Endothelial cell (in vitro differentiated cells): Measurements from ENCODE around the gene TBC1D5. TPM values are rescaled to one million over a fixed set of nuclear protein-coding genes. Genes with fewer than 3 reads are reported as not detected.
"Not testable (repeated sequence)": the region's sequence is repeated elsewhere in the genome, so short reads cannot be mapped to it uniquely, and the experiment has no call there.

Experiments
- DNase-seq: peaks from one replicate; pipeline ENCODE4 v3.0.0; 2021; ENCODE audit warnings: low spot score
- H3K27ac Mint-ChIP-seq: one replicate; pipeline ENCODE4 v1.8.0; 2021; ENCODE audit warnings: mixed read lengths, inconsistent platforms; ENCODE audit not compliant: unreplicated experiment
- H3K27me3 Mint-ChIP-seq: one replicate; pipeline ENCODE4 v1.8.0; 2021; ENCODE audit warnings: mild to moderate bottlenecking, moderate library complexity, mixed read lengths, inconsistent platforms; ENCODE audit not compliant: unreplicated experiment
- H3K36me3 Mint-ChIP-seq: one replicate; pipeline ENCODE4 v1.8.0; 2021; ENCODE audit warnings: mild to moderate bottlenecking, low read depth, mixed read lengths, inconsistent platforms; ENCODE audit not compliant: unreplicated experiment
- H3K4me1 Mint-ChIP-seq: one replicate; pipeline ENCODE4 v1.8.0; 2021; ENCODE audit warnings: mild to moderate bottlenecking, mixed read lengths, inconsistent platforms; ENCODE audit not compliant: unreplicated experiment
- H3K4me3 Mint-ChIP-seq: one replicate; pipeline ENCODE4 v1.8.0; 2021; ENCODE audit warnings: mild to moderate bottlenecking, mixed read lengths, inconsistent platforms; ENCODE audit not compliant: unreplicated experiment
- H3K9me3 Mint-ChIP-seq: one replicate; pipeline ENCODE4 v1.8.0; 2021; ENCODE audit warnings: mixed read lengths, inconsistent platforms; ENCODE audit not compliant: unreplicated experiment
- CTCF ChIP-seq: fragments of 200-600 bp; sonication (generic); IDR thresholded peaks from one replicate; pipeline ENCODE4 v1.5.0; 2021; ENCODE audit warnings: antibody characterized with exemption; ENCODE audit not compliant: unreplicated experiment
- total RNA-seq: library from RNA; stranded (reverse); fragmentation: NEBNext Ultra II Directional; extraction: Animal tissue kit (Norgen Biotek cat#: 25700); gene quantifications from one replicate; pipeline ENCODE4 v1.2.1, GENCODE V29; 2021; ENCODE audit not compliant: unreplicated experiment

Gene TBC1D5
- total RNA-seq, 1 donor from 2014 or later: 48.2 TPM

DNA sequence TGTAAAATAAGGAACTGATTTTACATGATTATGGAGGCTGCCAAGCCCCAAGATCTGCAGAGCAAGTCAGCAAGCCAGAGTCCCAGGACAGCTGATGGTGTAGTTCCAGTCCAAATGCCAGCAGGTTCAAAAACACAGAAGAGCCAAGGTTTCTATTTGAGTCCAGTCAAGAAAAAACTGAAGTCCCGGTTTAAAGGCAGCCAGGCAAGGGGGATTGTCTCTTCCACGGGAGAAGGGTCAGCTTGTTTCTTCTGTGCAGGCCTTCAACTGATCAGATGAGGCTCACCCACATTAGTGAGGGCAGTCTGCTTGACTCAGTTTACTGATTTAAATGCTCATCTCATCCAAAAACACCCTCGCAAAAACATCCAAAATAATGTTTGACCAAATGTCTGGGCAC lies 611.5 kb downstream of the TBC1D5 start:
- H3K27ac Mint-ChIP-seq: no peak overlapping the region
- H3K4me3 Mint-ChIP-seq: no peak overlapping the region

GRCh38 chr3:17129556-17129955 lies 612.9 kb downstream of the TBC1D5 start:
- H3K4me3 Mint-ChIP-seq: no peak overlapping the region
- H3K27ac Mint-ChIP-seq: no peak overlapping the region
- DNase-seq: no peak
- no peaks in the 10 kb centered on the region for H3K4me1 Mint-ChIP-seq
- H3K9me3 Mint-ChIP-seq: no peaks in the 10 kb centered on the region
- H3K27me3 Mint-ChIP-seq: no peaks in the 10 kb centered on the region
- no peak for TF ChIP-seq CTCF
- H3K36me3 Mint-ChIP-seq: no peaks in the 10 kb centered on the region

More for the DNA sequence above, 611.5 kb downstream of the TBC1D5 start:
- no peaks in the 10 kb centered on the region for H3K4me1 Mint-ChIP-seq
- no peaks in the 10 kb centered on the region for H3K9me3 Mint-ChIP-seq
- DNase-seq: no peak
- no peaks in the 10 kb centered on the region for H3K27me3 Mint-ChIP-seq
- H3K36me3 Mint-ChIP-seq: peaks cover 3% of the 10 kb centered on the region
- no peak for TF ChIP-seq CTCF

GRCh38 chr3:17128671-17129070 lies 613.8 kb downstream of the TBC1D5 start:
- H3K4me1 Mint-ChIP-seq, DNase-seq, H3K27ac Mint-ChIP-seq, H3K9me3 Mint-ChIP-seq, H3K36me3 Mint-ChIP-seq, H3K27me3 Mint-ChIP-seq, H3K4me3 Mint-ChIP-seq: not testable (repeated sequence)

GRCh38 chr3:17125738-17126442 lies 616.5 kb downstream of the TBC1D5 start:
- Mint-ChIP-seq H3K27ac (no peak overlapping the region), H3K27me3 (no peaks in the 10 kb centered on the region), H3K9me3 (no peaks in the 10 kb centered on the region), H3K4me1 (no peaks in the 10 kb centered on the region), H3K4me3 (no peak overlapping the region), H3K36me3 (no peaks in the 10 kb centered on the region)
- no peak for DNase-seq
- no peak for TF ChIP-seq CTCF

- H3K9me3 Mint-ChIP-seq: no peaks in the 10 kb centered on the region
- TF ChIP-seq CTCF: no peak
- DNase-seq: no peak
- no peak overlapping the region for H3K4me3 Mint-ChIP-seq
- H3K36me3 Mint-ChIP-seq: no peaks in the 10 kb centered on the region
- H3K4me1 Mint-ChIP-seq: no peaks in the 10 kb centered on the region
- peaks cover 3% of the 10 kb centered on the region for H3K27me3 Mint-ChIP-seq
- no peak overlapping the region for H3K27ac Mint-ChIP-seq
Measured at GRCh38 chr3:17122758-17123157, 619.7 kb downstream of the TBC1D5 start.
